Adrenal gland (tissue), 5 donors: Measurements from ENCODE around the gene VSTM2A.

Source experiments
- POLR2A ChIP-seq, 2 donors: fragments of 450-650 bp; IDR thresholded peaks; one replicate each; pipeline ENCODE4 v1.6.1; 2017; ENCODE audit warnings: antibody characterized with exemption in 2 of 2, mild to moderate bottlenecking in 2 of 2, moderate library complexity in 1 of 2
- TF ChIP-seq, protein P1 (sequence below), 6 experiments: fragments of 450-650 bp in 4 of 6; fragments of 200-600 bp in 2 of 6; sonication (generic) in 1 of 6; IDR thresholded peaks; 1 replicate in 5 of 6; 2 replicates in 1 of 6; pipeline versions ENCODE4 v1.5.1 to v1.8.0; 2016 to 2021; ENCODE audit warnings: antibody characterized with exemption in 6 of 6, mild to moderate bottlenecking in 2 of 6, moderate library complexity in 1 of 6
- donor health status: DM: no; HTN: no; CAD: no.

DNA sequence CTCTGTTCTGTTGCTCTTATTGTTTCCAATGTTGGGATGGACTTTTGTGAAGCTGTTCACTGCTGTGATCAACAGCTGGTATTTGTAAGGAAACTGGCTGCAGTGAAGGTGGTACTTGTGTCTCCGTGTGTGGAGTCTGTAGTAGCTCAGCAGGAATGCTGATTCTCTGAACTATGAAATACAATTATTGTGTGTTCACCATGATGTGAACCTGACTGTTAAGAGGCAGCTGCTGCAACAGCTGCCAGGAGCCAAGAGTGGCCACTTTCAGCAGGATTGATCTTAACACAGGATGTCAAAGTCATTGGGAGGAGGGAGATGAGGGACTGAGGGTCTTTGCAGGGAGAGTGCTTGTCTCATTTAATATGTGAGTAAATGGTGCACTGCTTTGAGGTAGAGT, 13.9 kb downstream of the VSTM2A start:
- TF ChIP-seq, protein P1, sequence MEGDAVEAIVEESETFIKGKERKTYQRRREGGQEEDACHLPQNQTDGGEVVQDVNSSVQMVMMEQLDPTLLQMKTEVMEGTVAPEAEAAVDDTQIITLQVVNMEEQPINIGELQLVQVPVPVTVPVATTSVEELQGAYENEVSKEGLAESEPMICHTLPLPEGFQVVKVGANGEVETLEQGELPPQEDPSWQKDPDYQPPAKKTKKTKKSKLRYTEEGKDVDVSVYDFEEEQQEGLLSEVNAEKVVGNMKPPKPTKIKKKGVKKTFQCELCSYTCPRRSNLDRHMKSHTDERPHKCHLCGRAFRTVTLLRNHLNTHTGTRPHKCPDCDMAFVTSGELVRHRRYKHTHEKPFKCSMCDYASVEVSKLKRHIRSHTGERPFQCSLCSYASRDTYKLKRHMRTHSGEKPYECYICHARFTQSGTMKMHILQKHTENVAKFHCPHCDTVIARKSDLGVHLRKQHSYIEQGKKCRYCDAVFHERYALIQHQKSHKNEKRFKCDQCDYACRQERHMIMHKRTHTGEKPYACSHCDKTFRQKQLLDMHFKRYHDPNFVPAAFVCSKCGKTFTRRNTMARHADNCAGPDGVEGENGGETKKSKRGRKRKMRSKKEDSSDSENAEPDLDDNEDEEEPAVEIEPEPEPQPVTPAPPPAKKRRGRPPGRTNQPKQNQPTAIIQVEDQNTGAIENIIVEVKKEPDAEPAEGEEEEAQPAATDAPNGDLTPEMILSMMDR (IDR thresholded peaks at IDR 0.05): no peak
- TF ChIP-seq POLR2A (IDR thresholded peaks at IDR 0.05): no peak
